Stimulated activated naive CD4-positive, alpha-beta T cell treated with Interleukin-2 at 50 U/mL for 16 hours (primary cell): Measurements from ENCODE around the gene ANKRD53.
A peak's percentile ranks its signal among the peaks of the same experiment; 100 is the strongest.

Source experiments
- DNase-seq: peaks from one replicate; lab custom pipeline; 2025; lab: John Stamatoyannopoulos, UW

Gene ANKRD53

GRCh38 chr2:70965506-70965905, 12.9 kb upstream of the ANKRD53 start:
- no peak for DNase-seq

GRCh38 chr2:70966681-70967080, 11.7 kb upstream of the ANKRD53 start:
- no peak for DNase-seq

- no peak for DNase-seq
Measured at GRCh38 chr2:70967189-70967588, 11.2 kb upstream of the ANKRD53 start.

- no peak for DNase-seq
Measured at GRCh38 chr2:70974592-70974991, 3.8 kb upstream of the ANKRD53 start.

GRCh38 chr2:70975237-70975636, 3.2 kb upstream of the ANKRD53 start:
- DNase-seq = no peak

- DNase-seq = no peak
Measured at GRCh38 chr2:70977605-70978205, 725 bp upstream of the ANKRD53 start.

- DNase-seq = no peak
Measured at GRCh38 chr2:70979180-70979488, 704 bp downstream of the ANKRD53 start.

- DNase-seq = no peak
Measured at GRCh38 chr2:70979626-70980025, 1.2 kb downstream of the ANKRD53 start.

- no peak for DNase-seq
Measured at GRCh38 chr2:70981421-70981820, 3.0 kb downstream of the ANKRD53 start.

- DNase-seq = no peak
Measured at GRCh38 chr2:70981866-70982810, 3.7 kb downstream of the ANKRD53 start.

- no peak for DNase-seq
Measured at GRCh38 chr2:70982971-70983370, 4.5 kb downstream of the ANKRD53 start.

GRCh38 chr2:70983506-70984227, 5.2 kb downstream of the ANKRD53 start:
- DNase-seq = no peak

- DNase-seq = no peak
Measured at GRCh38 chr2:70984228-70984575, 5.8 kb downstream of the ANKRD53 start.

GRCh38 chr2:70984576-70985282, 6.3 kb downstream of the ANKRD53 start:
- DNase-seq = peak; percentile 64

- no peak for DNase-seq
Measured at GRCh38 chr2:70985283-70985688, 6.9 kb downstream of the ANKRD53 start.

- no peak for DNase-seq
Measured at GRCh38 chr2:70985956-70986355, 7.5 kb downstream of the ANKRD53 start.

- DNase-seq = no peak
Measured at GRCh38 chr2:70986499-70987189, 8.2 kb downstream of the ANKRD53 start.

- DNase-seq = no peak
Measured at GRCh38 chr2:70987386-70987785, 9.0 kb downstream of the ANKRD53 start.

- no peak for DNase-seq
Measured at GRCh38 chr2:70988151-70988550, 9.7 kb downstream of the ANKRD53 start.

- DNase-seq = no peak
Measured at GRCh38 chr2:70988726-70989648, 10.6 kb downstream of the ANKRD53 start.

- DNase-seq = no peak
Measured at GRCh38 chr2:70990216-70990615, 11.8 kb downstream of the ANKRD53 start.
